Activated T-helper 1 cell treated with anti-CD3 and anti-CD28 coated beads, Interleukin-2, amount 50 U/mL, for 16 hours (primary cell): ENCODE data around the gene COQ2.
"Not testable (repeated sequence)": the region's sequence is repeated elsewhere in the genome, so short reads cannot be mapped to it uniquely, and the experiment has no call there.

ENCODE experiments used
- DNase-seq, 2 donors: peaks; one replicate each; pipeline ENCODE4 v3.0.0-alpha.2; 2020; ENCODE audit warnings: low read depth in 1 of 2, low spot score in 1 of 2

Gene COQ2

DNA sequence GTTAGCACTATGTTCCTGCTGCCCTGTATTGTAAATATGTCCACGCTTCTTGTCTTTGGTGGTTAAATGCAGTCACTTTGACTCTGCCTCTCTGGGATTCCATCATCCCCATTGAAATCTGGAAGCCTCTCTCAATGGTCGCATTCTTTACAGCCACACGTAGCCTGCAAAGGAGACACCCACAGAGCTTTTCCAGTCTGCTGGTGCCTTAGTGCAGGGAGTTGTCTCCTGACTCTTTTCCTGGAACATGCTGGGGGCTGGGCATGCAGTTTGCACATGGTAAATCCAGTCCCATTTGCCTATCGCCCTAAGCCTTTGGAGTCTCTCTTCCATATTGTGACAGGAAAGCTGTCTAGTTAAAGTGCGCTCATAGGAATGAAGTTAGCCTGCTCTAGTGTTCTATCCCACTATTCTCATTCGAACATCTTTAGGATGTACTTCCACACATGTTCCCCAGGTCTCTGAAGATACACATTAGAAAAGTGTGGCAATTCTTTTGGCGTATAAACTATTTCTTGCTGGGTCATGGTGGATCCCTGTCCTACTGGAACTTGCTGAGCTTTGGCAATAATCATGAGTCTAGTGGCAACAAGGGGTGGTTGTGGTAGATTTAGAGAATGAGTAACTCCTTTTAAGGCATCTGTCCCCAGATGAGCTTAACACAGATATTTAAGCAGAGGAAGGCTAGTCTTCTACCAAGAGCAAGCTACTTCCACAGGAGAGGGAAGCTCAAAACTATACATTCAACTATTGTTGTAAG is 33.7 kb downstream of the COQ2 start:
- DNase-seq = no peak

DNA sequence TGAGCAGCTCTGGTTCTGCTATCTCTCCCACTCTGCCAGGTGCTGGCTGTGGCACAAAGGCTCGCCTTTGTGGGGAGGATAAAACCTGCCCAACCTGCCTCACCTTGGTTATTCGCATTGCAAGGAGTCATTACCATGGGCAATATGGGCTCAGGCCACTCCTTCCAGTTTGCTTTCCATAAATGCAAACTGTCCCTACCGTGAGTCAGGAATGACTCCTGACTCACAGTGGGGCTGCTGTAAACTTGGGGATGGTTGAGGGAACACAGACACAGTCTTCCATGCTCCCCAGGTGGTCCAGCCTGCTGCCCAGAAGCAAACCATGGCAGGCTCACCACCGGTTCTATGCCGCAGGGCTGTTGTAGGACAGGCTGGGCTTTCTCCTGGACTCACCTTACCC is 36.1 kb downstream of the COQ2 start:
- DNase-seq = no peak

GRCh38 chr4:83247415-83248357 is 36.9 kb downstream of the COQ2 start:
- no peak for DNase-seq

DNA sequence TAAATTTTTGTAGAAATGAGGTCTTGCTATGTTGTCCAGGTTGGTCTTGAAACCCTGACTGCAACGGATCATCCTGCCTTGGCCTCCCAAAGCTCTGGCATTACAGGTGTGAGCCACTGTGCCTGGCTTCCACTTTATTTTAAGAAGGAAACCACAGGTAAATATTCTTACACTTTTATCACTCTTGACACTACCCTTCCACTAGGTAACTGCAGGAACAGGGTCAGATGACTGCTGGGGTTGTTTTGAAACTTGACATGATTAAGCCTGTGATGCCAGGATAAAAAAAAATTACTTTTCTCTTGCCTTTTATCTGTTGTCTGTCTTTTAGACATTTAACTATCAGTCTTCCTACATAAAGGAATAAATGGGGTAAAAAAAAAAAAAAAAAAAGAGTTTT is 43.5 kb downstream of the COQ2 start:
- no peak for DNase-seq

DNA sequence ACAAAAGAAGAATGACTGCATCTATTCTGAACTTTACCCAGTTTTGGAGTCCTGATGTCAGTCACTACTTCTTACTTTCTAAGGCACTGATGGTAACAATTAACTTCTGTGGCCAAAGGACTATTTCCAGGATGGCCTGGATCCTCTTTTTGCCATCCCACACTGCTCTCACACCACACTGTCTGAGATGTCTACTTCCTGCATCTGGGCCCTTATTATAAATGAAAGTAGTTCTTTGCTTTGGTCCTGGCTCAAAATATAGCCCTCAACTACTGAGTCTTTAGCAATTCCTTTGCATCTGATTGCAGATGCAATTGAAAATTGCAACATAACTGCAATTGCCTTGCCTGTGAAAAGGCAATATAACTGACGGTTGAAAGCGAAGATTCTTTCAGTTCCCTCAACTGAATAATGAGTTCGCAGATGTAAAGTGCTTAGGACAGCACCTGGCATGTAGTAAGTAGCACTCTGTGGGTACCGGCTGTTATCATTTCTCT is 44.2 kb downstream of the COQ2 start:
- DNase-seq = no peak

DNA sequence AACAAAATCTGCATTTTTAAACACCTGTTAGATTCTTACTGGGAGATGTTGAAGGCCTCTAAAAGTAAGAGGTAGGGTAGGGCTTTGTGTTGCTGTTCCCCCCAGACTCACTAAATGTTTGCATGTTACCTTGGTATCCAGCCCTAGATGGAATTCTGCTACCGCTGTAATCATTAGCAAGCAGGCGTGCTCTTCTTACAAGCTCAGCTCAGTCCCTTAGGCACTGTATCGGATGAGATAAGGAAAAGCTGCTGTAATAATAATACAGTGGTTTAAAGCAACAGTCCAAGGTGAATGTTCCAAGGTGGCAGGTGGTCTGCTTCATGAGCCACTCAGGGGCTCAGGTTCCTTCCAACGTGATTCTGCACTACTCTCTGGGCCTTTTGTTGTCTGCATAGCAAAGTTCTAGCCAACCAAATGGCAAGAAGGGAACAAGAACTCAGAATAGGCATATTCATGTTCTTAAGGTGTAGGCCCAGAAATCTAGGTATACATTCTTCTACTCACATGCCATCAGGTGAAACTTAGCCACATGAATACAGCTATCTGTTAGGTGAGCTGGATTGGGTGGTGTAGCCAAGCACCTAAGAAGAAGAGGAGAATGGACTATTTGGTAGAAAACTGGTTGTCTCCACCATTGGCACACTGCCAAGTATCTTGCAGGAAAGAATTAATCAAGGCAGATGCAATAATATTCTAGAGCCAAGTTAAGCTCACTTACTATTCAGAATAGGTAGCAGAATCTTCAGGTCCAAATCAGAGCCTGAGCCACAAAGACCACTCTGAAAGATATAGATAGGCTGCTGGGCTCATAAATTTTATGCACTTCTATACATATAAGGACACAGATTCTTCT is 46.0 kb downstream of the COQ2 start:
- no peak for DNase-seq

- no peak for DNase-seq
These were observed 47.0 kb downstream of the COQ2 start for GRCh38 chr4:83237591-83237990.

DNA sequence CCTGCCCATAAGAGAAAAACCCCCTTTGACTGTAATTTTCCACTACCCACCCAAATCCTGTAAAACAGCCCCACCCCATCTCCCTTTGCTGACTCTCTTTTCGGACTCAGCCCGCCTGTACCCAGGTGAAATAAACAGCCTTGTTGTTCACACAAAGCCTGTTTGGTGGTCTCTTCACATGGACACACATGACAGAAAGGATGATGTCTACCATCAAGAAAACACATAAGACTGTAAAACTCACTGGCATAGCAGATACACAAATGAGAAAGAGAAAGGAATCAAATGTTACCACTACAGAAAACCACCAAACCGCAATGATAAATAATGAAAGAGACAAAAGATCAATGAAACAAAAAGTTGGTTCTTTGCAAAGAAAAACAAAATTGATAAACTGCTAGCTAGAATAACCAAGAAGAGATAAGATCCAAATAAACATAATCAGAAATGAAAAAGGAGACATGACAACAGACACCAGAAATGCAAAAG is 48.9 kb downstream of the COQ2 start:
- not testable (repeated sequence) for DNase-seq

- no peak for DNase-seq
These were observed 49.5 kb downstream of the COQ2 start for GRCh38 chr4:83234902-83235644.

GRCh38 chr4:83234387-83234786 is 50.2 kb downstream of the COQ2 start:
- not testable (repeated sequence) for DNase-seq

GRCh38 chr4:83232082-83232481 is 52.5 kb downstream of the COQ2 start:
- DNase-seq = no peak

GRCh38 chr4:83231620-83232076 is 53.0 kb downstream of the COQ2 start:
- no peak for DNase-seq

GRCh38 chr4:83230928-83231327 is 53.7 kb downstream of the COQ2 start:
- DNase-seq = no peak

GRCh38 chr4:83229791-83230190 is 54.8 kb downstream of the COQ2 start:
- no peak for DNase-seq

DNA sequence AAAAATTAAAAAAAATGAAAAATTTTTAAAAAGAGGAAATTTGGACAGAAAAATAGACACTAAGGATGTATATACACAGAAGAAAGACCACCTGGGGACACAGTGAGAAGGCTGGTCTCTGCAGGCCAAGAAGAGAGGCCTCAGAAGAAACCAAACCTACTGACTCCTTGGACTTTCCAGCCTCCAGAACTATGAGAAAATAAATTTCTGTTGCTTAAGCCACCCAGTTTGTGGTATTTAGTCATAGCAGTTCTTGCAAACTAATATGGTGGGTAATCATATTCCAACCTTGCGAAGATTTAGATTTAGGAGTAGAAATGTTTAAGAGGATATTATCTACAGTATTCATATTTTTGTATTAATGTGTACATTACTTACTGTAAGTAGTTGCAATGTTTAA is 56.4 kb downstream of the COQ2 start:
- DNase-seq = no peak

DNA sequence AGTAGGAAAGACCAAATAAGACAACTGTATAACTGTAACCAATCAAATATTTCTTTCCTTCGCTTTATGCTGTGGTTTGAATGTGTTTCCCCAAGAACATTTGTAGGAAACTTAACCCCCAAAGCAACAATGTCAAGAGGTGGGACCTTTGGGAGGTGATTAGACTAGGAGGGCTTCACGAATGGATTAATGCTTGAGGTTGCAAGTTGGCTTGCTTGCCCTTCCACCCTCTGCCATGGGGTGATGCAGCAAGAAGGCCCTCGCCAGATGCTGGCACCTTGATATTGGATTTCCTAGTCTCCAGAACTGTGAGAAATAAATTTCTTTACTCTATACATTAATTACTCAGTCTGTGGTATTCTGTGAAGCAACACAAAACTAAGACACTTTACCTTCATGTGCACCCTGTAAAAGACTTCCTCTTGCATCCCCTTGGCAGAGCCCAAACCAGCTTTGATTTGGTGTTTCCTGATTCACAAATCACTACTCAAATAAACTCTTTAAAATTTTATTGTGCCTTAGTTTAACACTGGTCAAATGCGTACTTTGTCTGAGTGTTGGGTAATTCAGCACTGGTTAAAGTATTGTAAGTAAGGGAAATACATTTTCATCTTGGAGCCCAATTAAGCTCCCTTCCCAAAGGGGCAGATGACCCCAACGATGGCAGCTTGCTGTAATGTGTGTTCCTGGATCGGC is 59.9 kb downstream of the COQ2 start:
- DNase-seq = no peak

GRCh38 chr4:83223781-83224180 is 60.8 kb downstream of the COQ2 start:
- DNase-seq = no peak

GRCh38 chr4:83221897-83222441 is 62.6 kb downstream of the COQ2 start:
- no peak for DNase-seq
